HG03469 (cell line): ENCODE results near the gene PLEKHA6.

Experiments
- ATAC-seq: cut with Tn5 transposase; IDR thresholded peaks from one replicate; pipeline ENCODE4 v1.9.1; 2021; ENCODE audit warnings: mild to moderate bottlenecking, moderate library complexity, moderate number of reproducible peaks; ENCODE audit not compliant: unreplicated experiment

Gene PLEKHA6

GRCh38 chr1:204359474-204360255, at the start of gene PLEKHA6:
TSS of gene PLEKHA6 (minus strand) at chr1:204359929. CDS start at chr1:204273727, 86,202 bp downstream.
- no peak for ATAC-seq

- no peak for ATAC-seq
Measured at GRCh38 chr1:204409123-204409522, 49.4 kb upstream of the PLEKHA6 start.

- no peak for ATAC-seq
Measured at GRCh38 chr1:204408602-204409001, 48.9 kb upstream of the PLEKHA6 start.

- no peak for ATAC-seq
Measured at GRCh38 chr1:204408074-204408507, 48.4 kb upstream of the PLEKHA6 start.

GRCh38 chr1:204407295-204407971, 47.7 kb upstream of the PLEKHA6 start:
- ATAC-seq, result no peak

- ATAC-seq, result no peak
Measured at GRCh38 chr1:204406621-204407020, 46.9 kb upstream of the PLEKHA6 start.

- ATAC-seq, result no peak
Measured at GRCh38 chr1:204405988-204406387, 46.3 kb upstream of the PLEKHA6 start.

- ATAC-seq, result no peak
Measured at GRCh38 chr1:204404629-204405028, 44.9 kb upstream of the PLEKHA6 start.

GRCh38 chr1:204402391-204402790, 42.7 kb upstream of the PLEKHA6 start:
- no peak for ATAC-seq

GRCh38 chr1:204401730-204402129, 42.0 kb upstream of the PLEKHA6 start:
- ATAC-seq, result no peak

GRCh38 chr1:204400882-204401510, 41.3 kb upstream of the PLEKHA6 start:
- no peak for ATAC-seq

- ATAC-seq, result no peak
Measured at GRCh38 chr1:204398197-204399125, 38.7 kb upstream of the PLEKHA6 start.

GRCh38 chr1:204396015-204396583, 36.4 kb upstream of the PLEKHA6 start:
- ATAC-seq, result no peak

GRCh38 chr1:204391629-204392028, 31.9 kb upstream of the PLEKHA6 start:
- ATAC-seq, result no peak

- ATAC-seq, result no peak
Measured at GRCh38 chr1:204390751-204391466, 31.2 kb upstream of the PLEKHA6 start.

- ATAC-seq, result no peak
Measured at GRCh38 chr1:204385727-204386126, 26.0 kb upstream of the PLEKHA6 start.

- no peak for ATAC-seq
Measured at GRCh38 chr1:204384636-204385352, 25.1 kb upstream of the PLEKHA6 start.

- no peak for ATAC-seq
Measured at GRCh38 chr1:204383163-204383904, 23.6 kb upstream of the PLEKHA6 start.
